Peyer's patch (tissue), 4 donors: Measurements from ENCODE around the gene FBXW2. TPM values are rescaled to one million over a fixed set of nuclear protein-coding genes. Genes with fewer than 3 reads are reported as not detected.
"Not testable (repeated sequence)": the region's sequence is repeated elsewhere in the genome, so short reads cannot be mapped to it uniquely, and the experiment has no call there.

Experiments used
- DNase-seq, 3 donors: peaks; one replicate each; pipeline ENCODE4 v3.0.0-alpha.2; 2017 to 2019
- H3K27ac ChIP-seq, 4 donors: fragments of 200-600 bp; sonication (generic); one replicate each; pipeline ENCODE4 v1.5.1; 2016 to 2019
- H3K27me3 ChIP-seq, 2 donors: fragments of 200-600 bp; sonication (generic); one replicate each; pipeline ENCODE4 v1.5.1; 2019
- H3K36me3 ChIP-seq, 3 donors: fragments of 200-600 bp; sonication (generic); one replicate each; pipeline ENCODE4 v1.5.1; 2016 to 2019
- H3K4me1 ChIP-seq, 4 donors: fragments of 200-600 bp; sonication (generic); one replicate each; pipeline ENCODE4 v1.5.1; 2016 to 2019
- H3K4me3 ChIP-seq, 4 donors: fragments of 200-600 bp; sonication (generic); 1 replicate in 3 of 4; 2 replicates in 1 of 4; pipeline ENCODE4 v1.5.1; 2016 to 2019; ENCODE audit warnings: mild to moderate bottlenecking in 1 of 4
- H3K9me3 ChIP-seq, 4 donors: fragments of 200-600 bp; sonication (generic); one replicate each; pipeline ENCODE4 v1.5.1; 2016 to 2019; ENCODE audit warnings: mild to moderate bottlenecking in 1 of 4
- CTCF ChIP-seq, 6 experiments: fragments of 450-650 bp in 4 of 6; fragments of 200-600 bp in 2 of 6; sonication (generic) in 1 of 6; IDR thresholded peaks; one replicate each; pipeline ENCODE4 v1.5.1; 2017 to 2019; ENCODE audit warnings: antibody characterized with exemption in 6 of 6, mild to moderate bottlenecking in 3 of 6, moderate library complexity in 1 of 6
- POLR2A ChIP-seq, 2 donors: fragments of 450-650 bp; IDR thresholded peaks; one replicate each; pipeline ENCODE4 v1.5.1; 2017; ENCODE audit warnings: antibody characterized with exemption in 2 of 2, mild to moderate bottlenecking in 2 of 2, moderate library complexity in 2 of 2
- total RNA-seq, 4 donors: library from RNA; depleted of rRNA; stranded (reverse); fragments of >200 nt; gene quantifications; one replicate each; pipeline ENCODE4 v1.1.0, GENCODE V29; 2016

FBXW2 gene
- total RNA-seq, 4 donors from 2014 or later, result 70.5 to 93.3 (median 82.8) TPM

GRCh38 chr9:120755810-120756434 is 37.3 kb downstream of the FBXW2 start:
- Histone ChIP-seq H3K27me3 (no peaks in the 10 kb centered on the region), H3K4me3 (no peak overlapping the region), H3K4me1 (no peaks in the 10 kb centered on the region), H3K9me3 (no peaks in the 10 kb centered on the region), H3K36me3 (peaks cover 0 to 13% (median 0%) of the 10 kb centered on the region in 3 donors), H3K27ac (no peak overlapping the region)
- TF ChIP-seq CTCF (IDR thresholded peaks at IDR 0.05) (peak; percentile 82 to 96 (median 90)), POLR2A (IDR thresholded peaks at IDR 0.05) (no peak)
- peak in 2 of 3 donors; percentile 70 to 82 for DNase-seq

- no peak for TF ChIP-seq CTCF (IDR thresholded peaks at IDR 0.05)
Observed at GRCh38 chr9:120755044-120755443, 38.2 kb downstream of the FBXW2 start.

GRCh38 chr9:120750421-120750820 is 42.8 kb downstream of the FBXW2 start:
- no peak for DNase-seq
- Histone ChIP-seq H3K27ac (no peak overlapping the region), H3K36me3 (no peaks in the 10 kb centered on the region), H3K27me3 (no peaks in the 10 kb centered on the region), H3K4me3 (no peak overlapping the region), H3K9me3 (no peaks in the 10 kb centered on the region), H3K4me1 (no peaks in the 10 kb centered on the region)
- TF ChIP-seq CTCF (IDR thresholded peaks at IDR 0.05), result no peak
- TF ChIP-seq POLR2A (IDR thresholded peaks at IDR 0.05), result no peak

More at GRCh38 chr9:120755044-120755443, 38.2 kb downstream of the FBXW2 start:
- no peaks in the 10 kb centered on the region for H3K27me3 ChIP-seq
- peaks cover 0 to 8% (median 0%) of the 10 kb centered on the region in 3 donors for H3K36me3 ChIP-seq
- no peaks in the 10 kb centered on the region for H3K4me1 ChIP-seq
- H3K4me3 ChIP-seq, result no peak overlapping the region
- no peaks in the 10 kb centered on the region for H3K9me3 ChIP-seq
- DNase-seq, result no peak
- no peak overlapping the region for H3K27ac ChIP-seq

- H3K4me1 ChIP-seq, DNase-seq, H3K27ac ChIP-seq, H3K27me3 ChIP-seq, H3K36me3 ChIP-seq, H3K4me3 ChIP-seq, H3K9me3 ChIP-seq: not testable (repeated sequence)
Observed at GRCh38 chr9:120746366-120746765, 46.9 kb downstream of the FBXW2 start.

- Histone ChIP-seq H3K36me3 (no peaks in the 10 kb centered on the region), H3K27ac (no peak overlapping the region), H3K27me3 (no peaks in the 10 kb centered on the region), H3K9me3 (no peaks in the 10 kb centered on the region), H3K4me3 (no peak overlapping the region), H3K4me1 (no peaks in the 10 kb centered on the region)
- DNase-seq, result no peak
- TF ChIP-seq CTCF (IDR thresholded peaks at IDR 0.05), result no peak
- no peak for TF ChIP-seq POLR2A (IDR thresholded peaks at IDR 0.05)
Observed at GRCh38 chr9:120745278-120745677, 47.9 kb downstream of the FBXW2 start.

- DNase-seq, result peak in 1 of 3 donors; percentile 72
- Histone ChIP-seq H3K36me3 (no peaks in the 10 kb centered on the region), H3K27me3 (no peaks in the 10 kb centered on the region), H3K27ac (no peak overlapping the region), H3K4me1 (no peaks in the 10 kb centered on the region), H3K4me3 (no peak overlapping the region), H3K9me3 (no peaks in the 10 kb centered on the region)
- TF ChIP-seq POLR2A (IDR thresholded peaks at IDR 0.05), result no peak
- peak in 5 of 6 experiments; percentile 27 to 96 (median 88) for TF ChIP-seq CTCF (IDR thresholded peaks at IDR 0.05)
Observed at GRCh38 chr9:120742951-120743416, 50.2 kb downstream of the FBXW2 start.
